Stimulated activated CD4-positive, alpha-beta T cell treated with anti-CD3 and anti-CD28 coated beads, Interleukin-4, amount 100 ng/mL, for 4 hours (primary cell): ENCODE results near the gene KLHDC7B.
"Not testable (repeated sequence)": the region's sequence is repeated elsewhere in the genome, so short reads cannot be mapped to it uniquely, and the experiment has no call there.

Source experiments
- DNase-seq, 2 experiments: peaks; one replicate each; pipeline ENCODE4 v3.0.0-alpha.2; 2020

Gene KLHDC7B

DNA sequence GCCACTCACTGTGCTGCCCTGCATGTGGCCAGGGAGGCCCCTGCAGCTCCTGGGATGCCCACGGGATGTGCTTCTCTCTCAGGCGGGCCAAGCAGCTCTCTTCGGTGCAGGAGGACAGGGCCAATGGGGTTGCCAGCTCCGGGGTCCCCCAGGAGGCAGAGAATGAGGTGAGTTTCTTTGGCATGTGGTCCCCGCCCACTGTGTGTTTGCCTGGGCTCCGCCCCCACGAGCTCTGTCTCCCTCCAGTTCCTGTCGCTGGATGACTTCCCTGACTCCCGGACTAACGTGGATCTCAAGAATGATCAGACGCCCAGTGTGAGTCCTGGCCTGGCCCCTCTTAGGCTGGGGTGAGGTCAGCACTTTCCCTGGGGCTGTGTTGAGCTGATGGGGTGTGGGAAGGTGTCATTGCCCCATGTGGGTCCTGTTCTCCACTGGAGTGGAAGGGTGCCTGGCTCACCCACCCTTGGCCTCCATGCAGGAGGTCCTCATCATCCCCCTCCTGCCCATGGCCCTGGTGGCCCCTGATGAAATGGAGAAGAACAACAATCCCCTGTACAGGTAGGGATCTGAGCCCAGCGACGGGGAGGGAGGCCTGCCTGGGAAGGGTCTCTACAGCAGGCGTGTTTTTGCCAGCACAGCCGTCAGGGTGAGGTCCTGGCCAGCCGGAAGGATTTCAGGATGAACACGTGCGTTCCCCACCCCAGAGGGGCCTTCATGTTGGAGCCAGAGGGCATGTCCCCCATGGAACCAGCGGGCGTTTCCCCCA lies 28.0 kb upstream of the KLHDC7B start:
- DNase-seq, result no peak

DNA sequence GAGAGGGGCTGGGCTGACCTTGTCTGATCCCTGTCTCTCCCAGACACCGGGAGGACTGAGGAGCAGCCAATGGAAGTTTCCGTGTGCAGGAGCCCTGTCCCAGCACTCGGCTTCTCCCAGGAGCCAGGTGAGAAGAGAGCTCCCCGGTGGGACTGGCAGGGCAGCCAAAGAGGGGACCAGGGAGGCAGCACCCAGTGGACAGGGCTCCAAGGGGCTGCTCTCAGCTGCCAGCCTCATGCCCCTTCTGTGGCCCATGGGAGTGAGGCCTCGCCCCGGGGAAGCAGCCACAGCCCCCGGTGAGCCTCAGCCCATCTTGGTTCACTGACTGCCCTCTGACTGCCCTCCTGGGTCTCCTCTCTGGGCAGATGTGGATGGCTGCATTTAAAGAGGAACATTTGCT lies 27.1 kb upstream of the KLHDC7B start:
- no peak for DNase-seq

DNA sequence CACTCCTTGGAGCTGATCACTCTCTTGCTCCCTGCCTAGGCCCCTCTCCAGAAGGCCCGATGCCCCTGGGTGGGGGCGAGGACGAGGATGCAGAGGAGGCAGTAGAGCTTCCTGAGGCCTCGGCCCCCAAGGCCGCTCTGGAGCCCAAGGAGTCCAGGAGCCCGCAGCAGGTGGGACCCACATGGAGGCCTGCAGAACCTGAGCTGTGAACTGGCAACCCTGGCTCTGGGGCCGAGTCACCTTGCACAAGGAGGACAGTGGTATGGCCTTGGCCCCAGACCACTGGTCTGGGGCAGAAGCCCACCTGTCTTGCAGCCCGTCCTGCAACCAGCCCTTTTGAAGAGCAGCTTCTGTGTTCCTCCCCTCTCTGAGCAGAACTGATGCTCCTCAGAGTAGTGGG lies 26.5 kb upstream of the KLHDC7B start:
- no peak for DNase-seq

DNA sequence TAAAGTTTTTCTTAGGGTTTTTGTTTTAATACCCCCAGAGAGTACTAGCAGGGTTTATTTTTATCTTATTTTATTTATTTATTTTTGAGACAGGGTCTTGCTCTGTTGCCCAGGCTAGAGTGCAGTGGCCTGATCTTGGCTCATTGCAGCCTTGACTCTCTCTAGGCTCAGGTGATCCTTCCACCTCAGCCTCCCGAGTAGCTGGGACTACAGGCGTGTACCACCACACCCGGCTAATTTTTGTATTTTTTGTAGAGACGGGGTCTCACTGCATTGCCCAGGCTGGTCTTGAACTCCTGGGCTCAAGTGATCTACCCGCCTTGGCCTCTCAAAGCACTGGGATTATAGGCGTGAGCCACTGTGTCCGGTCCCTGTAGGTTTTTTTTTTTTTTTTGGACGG lies 25.5 kb upstream of the KLHDC7B start:
- DNase-seq, result not testable (repeated sequence)

DNA sequence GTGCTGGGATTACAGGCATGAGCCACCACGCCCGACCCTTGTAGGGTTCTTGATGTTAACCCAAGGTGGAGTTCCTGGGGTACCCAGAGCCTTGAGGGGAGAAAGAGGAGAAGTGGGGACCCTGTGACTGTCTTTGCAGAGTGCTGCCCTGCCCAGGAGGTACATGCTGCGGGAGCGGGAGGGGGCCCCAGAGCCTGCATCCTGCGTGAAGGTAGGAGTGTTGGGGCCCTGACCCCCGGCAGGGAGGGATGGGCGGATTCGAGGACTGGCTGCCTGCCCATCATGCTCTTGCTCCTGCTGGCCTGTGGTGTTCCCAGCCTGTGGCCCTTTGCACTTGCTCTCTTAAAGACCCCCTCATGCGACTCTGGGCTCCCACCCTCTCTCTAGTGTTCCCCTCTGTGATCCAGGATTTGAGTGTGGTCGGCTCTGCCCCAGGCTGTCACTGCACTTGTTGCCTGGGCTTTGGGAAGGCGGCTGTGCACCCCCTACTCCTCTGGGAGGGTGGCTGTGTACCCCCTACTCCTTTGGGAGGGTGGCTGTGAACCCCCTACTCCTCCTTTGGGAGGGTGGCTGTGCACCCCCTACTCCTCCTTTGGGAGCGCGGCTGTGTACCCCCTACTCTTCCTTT lies 24.8 kb upstream of the KLHDC7B start:
- DNase-seq, result no peak

DNA sequence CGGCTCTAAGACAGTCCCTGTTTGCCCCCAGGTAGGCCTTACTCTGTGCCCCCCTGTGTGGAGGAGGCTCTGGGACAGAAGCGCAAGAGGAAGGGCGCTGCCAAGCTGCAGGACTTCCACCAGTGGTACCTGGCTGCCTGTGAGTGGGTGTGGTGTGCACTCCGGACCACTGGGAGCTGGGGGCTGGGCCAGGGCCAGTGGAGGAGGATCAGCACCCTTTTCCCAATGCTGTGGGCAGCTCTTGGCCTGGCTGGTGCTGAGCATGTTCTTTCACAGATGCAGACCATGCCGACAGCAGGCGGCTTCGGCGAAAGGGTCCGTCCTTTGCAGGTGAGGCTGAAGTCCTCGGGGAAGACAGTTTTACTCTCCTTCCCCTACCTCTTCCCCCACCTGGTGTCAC lies 24.0 kb upstream of the KLHDC7B start:
- no peak for DNase-seq

DNA sequence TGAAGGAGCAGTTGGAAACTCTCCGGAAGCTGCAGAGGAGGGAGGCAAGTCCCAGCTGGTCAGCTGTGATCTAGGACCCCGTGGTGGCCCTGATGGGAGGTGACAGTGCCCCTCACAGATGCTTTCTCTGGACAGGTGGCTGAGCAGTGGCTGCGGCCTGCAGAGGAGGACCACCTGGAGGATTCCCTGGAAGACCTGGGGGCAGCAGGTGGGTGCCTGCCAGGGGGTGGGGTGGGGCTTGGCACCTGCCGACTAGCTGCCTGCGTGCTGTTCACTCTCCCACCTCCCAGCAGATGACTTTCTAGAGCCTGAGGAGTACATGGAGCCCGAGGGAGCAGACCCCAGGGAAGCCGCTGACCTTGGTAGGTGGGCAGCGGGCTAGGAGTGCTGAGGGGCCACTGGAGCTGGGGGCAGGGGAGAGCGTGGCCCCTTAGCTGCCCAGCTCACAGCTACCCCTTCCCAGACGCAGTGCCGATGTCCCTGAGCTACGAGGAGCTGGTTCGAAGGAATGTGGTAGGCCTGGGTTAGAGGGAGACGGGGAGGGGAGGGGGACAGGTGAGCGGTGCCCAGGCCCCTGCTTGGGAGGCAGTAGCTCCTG lies 23.4 kb upstream of the KLHDC7B start:
- no peak for DNase-seq

DNA sequence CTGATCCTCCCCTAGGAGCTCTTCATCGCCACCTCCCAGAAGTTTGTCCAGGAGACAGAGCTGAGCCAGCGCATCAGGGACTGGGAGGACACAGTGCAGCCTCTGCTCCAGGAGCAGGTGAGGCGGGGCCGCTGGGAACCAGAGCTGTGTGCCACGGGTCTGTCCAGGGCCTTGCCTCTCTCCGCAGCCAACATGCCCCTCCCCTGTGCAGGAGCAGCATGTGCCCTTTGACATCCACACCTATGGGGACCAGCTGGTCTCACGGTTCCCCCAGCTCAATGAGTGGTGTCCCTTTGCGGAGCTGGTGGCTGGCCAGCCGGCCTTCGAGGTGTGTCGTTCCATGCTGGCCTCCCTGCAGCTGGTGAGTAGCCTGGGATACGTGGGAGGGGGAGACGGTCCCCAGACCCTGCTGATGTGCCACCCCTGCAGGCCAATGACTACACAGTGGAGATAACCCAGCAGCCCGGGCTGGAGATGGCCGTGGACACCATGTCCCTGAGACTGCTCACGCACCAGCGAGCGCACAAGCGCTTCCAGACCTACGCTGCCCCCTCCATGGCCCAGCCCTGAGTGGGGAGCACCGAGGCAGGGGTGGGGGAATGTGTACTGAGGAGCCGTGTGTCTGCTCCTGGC lies 22.8 kb upstream of the KLHDC7B start:
- no peak for DNase-seq

DNA sequence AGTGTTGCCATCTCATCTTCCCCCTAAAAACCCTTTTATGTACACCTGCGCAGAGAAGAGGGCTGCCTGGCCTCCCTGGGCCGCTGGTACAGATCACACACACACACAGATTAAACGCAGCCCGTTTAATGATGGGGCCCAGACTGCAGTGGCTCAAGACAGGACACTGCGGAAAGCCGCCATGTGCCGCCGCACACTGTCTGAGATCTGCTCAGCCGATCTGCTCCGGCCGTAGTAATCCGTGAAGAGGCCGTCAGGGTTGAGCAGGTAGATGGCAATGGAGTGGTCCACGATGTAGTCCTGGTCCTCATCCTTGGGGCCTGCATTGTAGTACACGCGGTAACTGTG lies 22.3 kb upstream of the KLHDC7B start:
- DNase-seq, result no peak

DNA sequence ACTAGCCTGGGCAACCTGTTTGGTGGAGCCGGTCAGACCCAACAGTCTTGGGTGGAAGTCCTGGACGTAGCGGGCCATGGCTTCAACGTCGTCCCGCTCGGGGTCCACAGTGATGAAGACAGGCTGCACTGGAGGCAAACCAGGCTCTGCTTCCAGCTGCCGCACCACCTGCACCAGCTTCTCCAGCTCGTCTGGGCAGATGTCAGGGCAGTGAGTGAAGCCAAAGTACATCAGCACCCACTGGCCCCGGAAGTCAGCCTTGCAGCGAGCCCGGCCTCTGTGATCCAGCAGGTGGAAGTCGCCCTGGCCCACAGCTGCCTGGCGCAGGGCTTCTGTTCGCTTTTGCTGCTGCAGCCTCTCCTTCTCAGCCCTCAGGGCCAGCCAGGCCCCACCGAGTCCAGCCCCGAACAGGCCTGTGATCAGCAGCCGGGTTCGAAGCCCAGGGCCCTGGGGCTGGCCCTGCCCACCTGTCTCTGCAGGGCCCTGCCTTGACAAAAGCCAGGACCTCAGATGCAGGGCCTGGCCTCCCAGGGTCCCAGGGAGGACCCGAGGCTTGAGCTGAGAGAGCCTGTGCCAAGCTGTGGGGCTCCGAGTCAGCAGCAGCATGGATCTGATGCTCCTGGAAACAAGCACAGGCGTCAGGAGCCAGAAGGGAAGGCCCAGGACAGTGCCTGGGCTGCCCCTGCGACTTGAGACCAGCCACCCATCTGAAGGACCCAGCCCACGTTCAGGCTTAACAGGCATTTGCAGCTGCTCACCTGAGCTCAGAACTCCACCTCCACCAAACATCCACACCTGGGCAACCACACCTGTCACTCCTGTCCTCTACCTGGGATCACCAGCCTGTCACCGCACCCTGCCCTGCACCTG lies 21.7 kb upstream of the KLHDC7B start:
- no peak for DNase-seq

DNA sequence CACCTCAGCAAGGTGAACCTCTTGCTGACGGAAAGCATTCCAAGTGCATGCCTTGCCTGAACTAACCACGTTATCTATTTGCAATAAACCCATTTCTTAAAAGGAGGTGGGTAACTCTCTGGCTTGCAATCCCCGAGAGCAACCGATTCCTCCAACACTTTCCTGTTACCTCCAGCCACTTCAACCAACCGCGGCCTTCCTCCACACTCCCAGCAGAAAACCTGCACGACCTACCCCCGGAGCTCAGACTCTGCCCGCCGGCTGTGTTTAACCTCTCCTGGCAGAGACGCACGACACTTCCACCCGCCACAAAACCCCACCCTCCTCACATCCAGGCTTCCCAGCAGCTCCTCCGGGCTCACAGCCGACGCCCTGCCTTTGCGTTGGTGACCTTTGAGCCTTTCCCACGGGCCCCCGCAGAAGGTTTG lies 21.0 kb upstream of the KLHDC7B start:
- DNase-seq, result no peak

DNA sequence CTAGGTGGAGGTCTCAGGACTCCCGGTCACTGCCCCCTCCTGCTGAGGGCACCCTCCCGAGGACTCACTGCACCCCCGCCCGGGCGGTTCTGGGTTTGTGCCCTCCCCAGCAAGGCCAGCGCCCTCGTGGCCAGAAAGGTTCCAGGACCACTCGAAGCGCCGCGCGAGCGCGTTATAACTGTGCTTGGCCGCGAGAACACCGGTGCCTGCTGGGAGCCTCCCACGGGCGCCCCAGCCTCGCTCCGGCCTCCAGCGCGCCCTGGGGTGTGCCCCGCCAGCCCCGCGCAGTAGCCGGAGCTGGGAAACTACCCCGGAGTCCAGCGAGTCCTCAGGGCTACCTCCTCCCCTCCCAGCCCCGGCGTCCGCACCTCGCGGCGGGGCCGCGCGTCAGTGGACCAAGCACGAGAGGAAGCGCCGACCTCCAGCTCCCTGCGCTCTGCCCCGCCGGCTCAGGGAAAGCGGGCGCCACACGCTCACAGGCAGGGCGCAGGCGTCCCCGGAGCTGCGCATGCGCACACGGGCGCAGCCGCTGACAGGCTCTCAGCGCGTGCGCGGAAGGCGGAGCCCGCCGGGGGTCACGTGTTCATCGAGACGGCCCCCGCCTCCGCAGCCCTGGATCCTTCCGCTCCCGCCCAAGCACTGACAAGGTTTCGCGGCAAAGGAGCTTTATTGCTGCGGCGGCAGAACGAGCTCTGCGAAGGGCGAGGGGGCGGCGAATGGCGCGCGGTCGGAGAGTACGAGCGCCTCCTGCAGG lies 20.4 kb upstream of the KLHDC7B start, which contains the start of gene SCO2:
Gene SCO2 (minus strand): TSS at position 495 of the 754 bp plus-strand sequence. CDS start 1,187 bp downstream, outside the sequence.
- peak; percentile 98 for DNase-seq

DNA sequence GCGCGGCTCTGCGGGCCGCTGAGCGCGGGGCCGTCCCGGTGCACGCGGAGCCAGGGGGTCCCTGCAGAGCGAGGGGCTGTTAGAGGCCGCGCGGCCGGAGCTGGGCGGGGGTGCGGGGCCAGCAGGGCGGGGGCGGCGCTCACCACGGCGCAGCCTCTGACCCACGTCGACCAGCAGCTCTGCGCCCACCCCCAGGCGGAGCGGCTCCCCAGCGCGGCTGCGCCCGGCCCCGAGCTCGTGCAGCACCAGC lies 19.9 kb upstream of the KLHDC7B start:
- DNase-seq, result no peak

DNA sequence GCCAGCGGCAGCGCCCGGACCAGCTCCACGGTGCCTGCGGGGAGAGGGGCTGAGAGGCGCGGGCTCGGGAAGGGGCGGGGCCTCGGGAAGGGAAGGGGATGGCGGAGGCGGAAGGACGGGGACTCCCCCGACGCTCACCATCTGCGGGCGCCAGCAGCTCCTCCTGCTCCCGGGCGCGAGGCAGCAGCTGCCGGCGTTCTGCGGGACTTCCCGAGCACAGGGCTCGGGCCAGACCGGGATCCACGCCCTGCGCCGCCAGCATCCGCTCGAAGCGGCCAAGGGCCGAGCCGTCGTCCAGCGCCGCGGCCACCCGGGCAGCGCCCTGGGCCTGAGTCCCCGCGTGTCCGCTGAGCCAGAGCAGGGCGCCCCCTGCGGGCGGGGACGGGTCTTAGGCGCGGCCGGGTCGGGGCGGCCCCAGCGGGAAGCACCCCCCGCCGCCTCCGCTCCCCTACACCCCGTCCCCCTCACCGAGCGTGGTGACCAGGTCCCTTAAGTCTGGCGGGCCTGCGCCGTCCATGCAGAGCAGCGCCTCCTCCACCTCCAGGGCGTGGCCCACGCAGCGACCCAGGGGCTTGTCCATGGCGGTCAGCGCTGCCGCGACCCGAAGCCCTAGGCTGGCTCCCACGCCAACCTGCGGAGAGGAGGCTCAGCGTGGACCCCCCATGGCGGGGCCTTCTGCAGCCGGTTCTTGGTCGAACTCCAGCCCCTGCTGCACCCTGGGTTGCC lies 19.4 kb upstream of the KLHDC7B start:
- DNase-seq, result peak; percentile 86 to 88

DNA sequence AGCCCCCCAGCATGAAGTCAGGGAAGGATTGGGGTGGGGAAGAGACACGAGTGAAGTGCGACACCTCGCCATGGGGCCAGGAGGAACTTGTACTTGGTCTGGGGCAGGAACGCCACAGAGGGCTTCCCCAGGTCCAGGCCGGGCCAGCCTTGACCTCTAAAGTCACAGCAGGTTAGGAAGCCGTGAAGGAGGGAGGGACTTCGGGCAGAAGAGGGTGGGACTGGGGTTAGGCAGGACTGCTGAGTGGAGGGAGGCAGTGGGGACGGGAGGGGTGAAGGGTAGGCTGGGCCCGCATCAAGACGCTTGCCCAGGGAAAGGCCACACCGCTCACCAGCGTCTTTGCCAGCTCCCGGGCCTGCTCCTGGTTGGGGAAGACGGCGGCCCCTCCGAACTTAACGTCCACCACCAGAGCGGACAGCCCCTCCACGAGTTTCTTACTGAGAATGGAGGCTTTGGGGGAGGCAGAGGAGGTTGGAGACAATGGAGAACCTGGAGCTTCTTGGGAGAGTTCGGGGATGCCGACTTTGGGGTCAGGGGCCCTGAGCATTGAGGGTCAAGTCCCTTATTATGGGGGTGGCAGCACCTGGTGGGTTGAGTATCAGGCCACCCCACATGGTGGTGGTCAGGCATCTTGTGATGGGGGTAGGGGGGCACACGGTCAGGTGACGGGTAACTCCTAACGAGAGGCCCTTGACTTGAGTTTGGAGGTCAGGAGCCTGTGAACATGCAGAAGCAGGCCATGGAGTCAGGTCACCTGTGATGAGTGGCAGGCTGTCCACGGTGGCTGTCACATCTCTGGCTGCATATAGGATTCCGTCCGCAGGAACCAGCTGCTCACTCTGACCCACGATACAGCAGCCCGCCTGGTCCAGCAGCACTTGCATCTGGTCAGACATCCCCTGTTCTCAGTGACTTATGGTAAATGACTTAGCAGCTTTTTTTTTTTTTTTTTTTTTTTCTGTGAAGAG lies 18.6 kb upstream of the KLHDC7B start:
- peak in 1 of 2 experiments; percentile 45 for DNase-seq

DNA sequence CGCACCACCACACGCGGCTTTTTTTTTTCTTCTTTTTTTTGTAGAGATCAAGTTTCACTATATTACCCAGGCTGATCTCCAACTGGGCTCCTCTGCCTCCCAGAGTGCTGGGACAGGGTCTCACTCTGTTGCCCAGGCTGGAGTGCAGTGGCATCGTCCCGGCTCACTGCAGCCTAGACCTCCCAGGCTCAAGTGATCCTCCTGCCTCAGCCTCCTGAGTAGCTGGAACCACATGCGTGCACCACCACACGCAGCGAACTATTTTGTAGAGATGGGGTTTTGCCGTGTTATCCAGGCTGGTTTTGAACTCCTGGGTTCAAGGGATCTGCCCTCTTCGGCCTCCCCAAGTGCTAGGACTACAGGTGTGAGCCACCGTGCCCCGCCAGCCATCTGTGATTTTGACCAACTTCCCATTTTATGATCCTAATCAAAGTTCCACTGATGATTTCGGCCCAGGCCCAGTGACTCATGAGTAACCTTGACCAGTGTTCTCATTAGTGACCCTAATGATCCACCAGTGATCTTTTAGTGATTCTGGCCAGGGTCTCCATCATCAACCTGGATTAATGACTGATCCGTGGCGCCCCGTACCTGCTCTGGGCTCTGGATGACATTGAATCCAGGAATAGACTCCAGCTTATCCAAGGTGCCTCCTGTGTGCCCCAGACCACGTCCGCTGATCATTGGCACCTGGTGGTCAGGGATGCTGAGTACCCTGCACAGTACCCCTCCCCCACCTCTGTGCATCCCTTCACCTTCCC lies 17.6 kb upstream of the KLHDC7B start:
- DNase-seq, result no peak

DNA sequence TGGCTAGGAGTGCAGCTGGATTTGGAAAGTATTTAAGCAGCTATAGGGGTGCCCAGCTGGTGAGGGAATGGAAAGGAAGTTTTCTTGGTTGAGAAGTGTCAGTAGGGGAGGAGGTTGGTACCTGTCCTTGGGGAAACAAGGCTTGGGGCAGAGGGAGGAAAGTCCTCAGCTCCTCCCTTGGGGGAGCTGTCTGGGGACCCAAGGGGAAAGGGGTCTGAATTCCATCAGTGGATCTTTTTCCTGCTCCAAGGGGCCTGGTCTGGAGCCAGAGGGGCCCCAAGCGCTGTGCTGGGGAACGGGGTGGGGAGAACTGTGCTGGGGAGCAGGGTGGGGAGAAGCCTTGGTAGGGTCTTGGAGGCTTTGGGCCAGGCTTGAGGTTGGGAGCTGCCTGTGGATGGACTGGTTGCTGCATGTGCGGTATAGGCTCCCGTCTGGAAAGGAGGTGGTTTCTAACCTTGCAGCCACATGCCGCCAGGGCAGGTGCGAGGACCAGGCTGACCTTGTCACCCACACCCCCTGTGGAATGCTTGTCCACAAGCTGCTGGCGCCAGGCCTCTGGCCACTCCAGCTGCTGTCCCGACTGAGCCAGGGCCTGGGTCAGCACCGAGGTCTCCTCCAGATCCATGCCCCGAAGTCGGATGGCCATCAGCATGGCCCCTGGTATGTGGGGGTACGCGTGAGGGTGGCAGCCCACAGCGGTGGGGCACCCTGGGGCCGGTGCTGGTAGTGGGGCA lies 16.9 kb upstream of the KLHDC7B start:
- DNase-seq, result no peak

DNA sequence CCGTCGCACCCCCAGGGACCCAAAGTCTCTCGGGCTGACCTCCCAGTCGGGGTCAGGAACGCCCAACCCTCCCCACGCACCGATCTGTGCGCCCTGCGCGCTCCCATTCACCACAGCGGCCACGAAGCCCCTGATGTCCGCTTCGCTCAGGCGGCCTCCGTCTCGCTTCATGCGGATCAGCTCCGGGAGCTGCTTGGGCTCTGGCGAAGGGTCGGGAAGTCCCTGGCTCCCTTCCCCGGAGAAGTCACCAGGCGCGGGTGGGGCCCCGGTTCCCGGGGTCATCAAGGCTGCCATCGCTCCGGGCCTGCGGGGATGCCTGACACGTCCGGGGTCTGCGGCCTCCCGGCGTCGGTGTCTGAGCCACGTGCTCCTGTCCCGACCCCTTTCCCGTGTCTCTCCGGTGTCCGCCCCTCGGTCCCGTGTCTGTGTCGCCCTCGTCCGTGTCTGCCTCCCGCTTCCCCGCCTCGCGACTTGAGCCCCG lies 16.2 kb upstream of the KLHDC7B start:
- DNase-seq, result no peak
